ENCODE results near the gene LARGE2.

DNA sequence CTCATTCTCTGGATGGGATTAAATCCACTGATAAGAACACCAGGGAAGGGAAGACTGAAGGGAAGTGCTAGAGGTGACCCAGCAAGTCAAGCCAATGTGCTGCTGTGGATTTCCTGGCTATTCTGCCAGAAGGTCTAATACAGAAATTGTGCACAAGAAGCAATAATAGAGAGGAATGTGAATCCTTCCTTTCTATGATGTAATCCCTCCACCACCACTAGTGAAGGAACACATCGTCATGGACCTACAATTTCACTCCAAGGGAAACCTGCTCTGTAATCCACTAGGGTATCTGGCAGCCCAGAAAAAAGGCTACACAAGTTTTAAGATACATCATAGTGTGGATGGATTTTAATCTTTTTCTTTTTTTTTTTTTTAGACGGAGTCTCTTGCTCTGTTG is 17.4 kb downstream of the LARGE2 start:
- TF ChIP-seq POLR2A (IDR thresholded peaks at IDR 0.05) (no peak), EP300 (IDR thresholded peaks at IDR 0.05; ENCODE audit: low read depth) (no peak)

Data from transverse colon (tissue), 1 donor.